ENCODE data around the gene PTGFRN.

Gene PTGFRN

DNA sequence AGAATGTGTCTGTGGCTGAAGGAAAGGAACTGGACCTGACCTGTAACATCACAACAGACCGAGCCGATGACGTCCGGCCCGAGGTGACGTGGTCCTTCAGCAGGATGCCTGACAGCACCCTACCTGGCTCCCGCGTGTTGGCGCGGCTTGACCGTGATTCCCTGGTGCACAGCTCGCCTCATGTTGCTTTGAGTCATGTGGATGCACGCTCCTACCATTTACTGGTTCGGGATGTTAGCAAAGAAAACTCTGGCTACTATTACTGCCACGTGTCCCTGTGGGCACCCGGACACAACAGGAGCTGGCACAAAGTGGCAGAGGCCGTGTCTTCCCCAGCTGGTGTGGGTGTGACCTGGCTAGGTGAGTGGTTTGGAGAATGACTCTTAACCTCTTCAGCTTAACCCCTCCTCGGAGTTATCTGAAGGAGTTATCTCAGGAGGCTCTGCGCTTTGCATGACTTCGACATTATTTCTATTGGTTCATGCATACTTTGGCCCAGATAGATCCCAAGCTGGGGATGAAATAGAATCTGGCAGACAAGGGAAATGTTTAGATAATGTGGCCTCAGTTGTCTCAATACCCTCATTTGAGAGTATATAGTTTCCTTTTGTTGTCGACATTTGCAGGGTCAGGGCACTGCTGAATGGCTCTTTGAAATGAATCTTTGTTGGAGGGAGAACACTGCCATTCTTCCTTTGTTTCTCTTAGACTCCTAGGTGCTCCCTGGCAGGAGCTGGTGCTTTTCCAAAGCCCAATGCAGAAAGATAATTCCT lies 39.7 kb downstream of the PTGFRN start:
- no peak for DNase-seq (ENCODE audit: low read depth, low spot score)
- TF ChIP-seq, protein P1, sequence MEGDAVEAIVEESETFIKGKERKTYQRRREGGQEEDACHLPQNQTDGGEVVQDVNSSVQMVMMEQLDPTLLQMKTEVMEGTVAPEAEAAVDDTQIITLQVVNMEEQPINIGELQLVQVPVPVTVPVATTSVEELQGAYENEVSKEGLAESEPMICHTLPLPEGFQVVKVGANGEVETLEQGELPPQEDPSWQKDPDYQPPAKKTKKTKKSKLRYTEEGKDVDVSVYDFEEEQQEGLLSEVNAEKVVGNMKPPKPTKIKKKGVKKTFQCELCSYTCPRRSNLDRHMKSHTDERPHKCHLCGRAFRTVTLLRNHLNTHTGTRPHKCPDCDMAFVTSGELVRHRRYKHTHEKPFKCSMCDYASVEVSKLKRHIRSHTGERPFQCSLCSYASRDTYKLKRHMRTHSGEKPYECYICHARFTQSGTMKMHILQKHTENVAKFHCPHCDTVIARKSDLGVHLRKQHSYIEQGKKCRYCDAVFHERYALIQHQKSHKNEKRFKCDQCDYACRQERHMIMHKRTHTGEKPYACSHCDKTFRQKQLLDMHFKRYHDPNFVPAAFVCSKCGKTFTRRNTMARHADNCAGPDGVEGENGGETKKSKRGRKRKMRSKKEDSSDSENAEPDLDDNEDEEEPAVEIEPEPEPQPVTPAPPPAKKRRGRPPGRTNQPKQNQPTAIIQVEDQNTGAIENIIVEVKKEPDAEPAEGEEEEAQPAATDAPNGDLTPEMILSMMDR (IDR thresholded peaks at IDR 0.05; ENCODE audit: insufficient read depth, low read length, missing control alignments) = no peak
- ChIA-PET CTCF (interaction anchor here (0.7 kb wide), 1 partner anchor 212 kb away, joined by 3 read pairs; no protein-coding TSS in a partner anchor), POLR2A (no interaction called here)
- H3K4me3 ChIP-seq (ENCODE audit: low read depth, low read length) = no peak overlapping the region

DNA sequence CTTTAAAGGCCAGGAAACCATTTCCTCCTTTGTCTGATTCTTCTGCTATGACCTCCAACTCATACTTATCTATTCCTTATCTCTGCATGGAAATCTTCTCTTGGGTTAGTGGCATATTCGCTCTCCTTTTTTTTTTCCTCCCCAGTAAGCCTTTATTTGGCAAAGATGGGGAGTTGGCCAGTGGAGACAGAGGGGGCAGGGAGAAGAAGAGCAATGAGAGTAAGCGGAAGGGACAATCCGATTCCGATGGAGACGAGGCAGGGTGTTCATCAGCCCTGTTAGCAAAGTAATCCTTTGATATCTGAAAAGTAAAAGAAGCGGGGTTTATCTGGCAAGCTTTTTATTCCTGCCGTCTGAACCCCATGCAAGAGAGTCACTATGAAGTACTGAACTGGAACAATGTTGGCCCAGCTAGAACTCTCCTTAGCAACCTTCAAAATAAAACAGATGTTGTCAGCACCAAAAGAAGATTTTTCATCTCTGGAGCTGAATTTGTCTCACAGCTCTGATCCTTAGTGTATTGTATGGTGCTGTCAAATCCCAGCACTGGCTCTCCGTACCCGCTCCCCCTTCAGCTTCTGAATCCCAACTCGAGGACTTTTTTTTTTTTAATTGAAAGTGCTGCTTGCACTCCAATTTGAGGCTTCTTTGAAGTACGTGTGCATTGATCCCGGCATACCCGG lies 40.9 kb downstream of the PTGFRN start:
- CTCF ChIA-PET = interaction anchor here (0.7 kb wide), 1 partner anchor 22 kb away, joined by 3 read pairs; no protein-coding TSS in a partner anchor
- TF ChIP-seq, protein P1 (IDR thresholded peaks at IDR 0.05; ENCODE audit: insufficient read depth, low read length, missing control alignments) = no peak
- POLR2A ChIA-PET = no interaction called here
- H3K4me3 ChIP-seq (ENCODE audit: low read depth, low read length) = no peak overlapping the region
- no peak for DNase-seq (ENCODE audit: low read depth, low spot score)

DNA sequence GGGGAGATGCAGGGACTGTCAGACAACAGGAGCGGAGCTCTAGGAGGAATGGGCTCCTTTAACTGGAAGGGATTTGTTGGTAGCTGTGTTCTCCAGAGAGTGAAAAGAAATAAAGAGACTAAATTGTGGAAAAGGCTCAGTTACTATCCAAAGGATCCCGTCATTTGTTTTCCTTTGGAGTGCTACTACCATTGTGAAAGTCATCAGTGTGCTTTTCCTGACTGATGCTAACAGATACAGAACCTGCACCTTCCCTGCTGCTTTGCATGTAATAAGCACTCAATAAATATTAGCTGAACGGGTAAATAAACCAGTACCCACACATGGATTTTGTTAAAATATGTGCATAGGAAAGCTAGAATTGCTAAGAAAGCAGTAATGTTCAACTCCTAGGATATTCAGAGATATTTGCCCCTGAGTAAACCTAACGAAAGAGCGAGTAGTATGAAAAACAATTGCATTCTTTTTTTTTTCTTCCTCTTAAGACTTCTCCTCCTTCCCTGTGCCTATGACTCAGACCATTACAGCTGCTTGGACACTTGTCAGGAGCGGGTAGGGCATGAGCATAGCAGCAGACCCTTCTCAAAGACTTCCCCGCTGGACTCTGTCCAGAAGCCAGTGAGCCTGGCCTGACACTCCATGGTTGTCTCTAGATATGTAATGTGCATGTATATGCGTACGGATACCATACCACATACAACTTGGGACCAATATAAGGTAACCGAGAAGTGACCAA lies 41.7 kb downstream of the PTGFRN start:
- no peak for DNase-seq (ENCODE audit: low read depth, low spot score)
- ChIA-PET CTCF (interaction anchor here (0.7 kb wide), 1 partner anchor 22 kb away, joined by 3 read pairs; no protein-coding TSS in a partner anchor), POLR2A (no interaction called here)
- TF ChIP-seq, protein P1 (IDR thresholded peaks at IDR 0.05; ENCODE audit: insufficient read depth, low read length, missing control alignments) = no peak
- no peak overlapping the region for H3K4me3 ChIP-seq (ENCODE audit: low read depth, low read length)

DNA sequence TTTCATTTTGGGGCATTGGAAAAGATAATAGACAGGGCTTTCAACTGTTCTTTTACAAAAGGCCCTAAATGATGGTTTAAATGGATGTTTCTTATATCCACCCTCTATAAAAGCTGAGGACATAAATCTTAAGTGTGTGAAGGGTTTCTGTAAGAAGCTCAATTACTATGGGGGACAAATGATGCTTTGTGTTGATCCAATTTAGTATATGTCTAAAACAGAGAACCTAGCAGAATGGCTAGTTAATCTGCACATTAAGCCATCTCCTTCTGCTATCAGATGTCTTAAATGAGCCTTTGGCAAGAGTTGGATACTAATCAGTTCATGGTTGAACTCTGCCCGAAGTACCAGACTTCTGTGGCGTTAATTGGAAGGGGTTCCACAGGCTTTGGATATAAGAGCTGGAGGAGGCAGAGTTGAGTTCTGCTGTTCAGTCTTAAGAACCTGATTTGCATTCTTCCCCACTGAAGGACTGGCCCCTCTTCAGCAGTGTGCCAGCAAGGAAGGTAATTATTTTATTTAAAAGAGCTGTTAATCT lies 43.1 kb downstream of the PTGFRN start:
- TF ChIP-seq, protein P1 (IDR thresholded peaks at IDR 0.05; ENCODE audit: insufficient read depth, low read length, missing control alignments) = no peak
- no peak overlapping the region for H3K4me3 ChIP-seq (ENCODE audit: low read depth, low read length)
- POLR2A ChIA-PET = no interaction called here
- DNase-seq (ENCODE audit: low read depth, low spot score) = no peak
- CTCF ChIA-PET = no interaction called here

DNA sequence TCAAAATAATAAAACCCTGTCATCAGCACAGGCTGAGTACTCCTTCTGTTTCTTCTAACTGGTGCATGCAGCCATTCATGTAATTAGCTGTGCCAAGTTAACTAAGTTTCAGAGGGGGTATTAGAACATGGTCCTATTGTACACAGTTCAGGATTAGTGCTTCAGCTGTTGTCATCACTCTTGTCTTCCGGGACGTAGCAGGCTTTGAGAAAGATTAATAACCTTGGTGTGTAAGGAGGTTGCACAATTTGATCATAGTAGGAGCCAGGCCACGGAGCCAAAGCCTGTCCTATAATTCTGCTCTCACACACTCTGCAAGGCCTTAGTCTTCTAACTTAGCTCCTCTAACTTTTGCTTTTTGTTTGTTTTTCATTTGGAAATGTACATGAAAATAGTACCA lies 44.7 kb downstream of the PTGFRN start:
- ChIA-PET CTCF (no interaction called here), POLR2A (no interaction called here)
- H3K4me3 ChIP-seq (ENCODE audit: low read depth, low read length) = no peak overlapping the region
- TF ChIP-seq, protein P1 (IDR thresholded peaks at IDR 0.05; ENCODE audit: insufficient read depth, low read length, missing control alignments) = no peak
- DNase-seq (ENCODE audit: low read depth, low spot score) = no peak

Data from AG04449 (cell line).